Mesendoderm (in vitro differentiated cells): Measurements from ENCODE around the gene LHX6. TPM values are rescaled to one million over a fixed set of nuclear protein-coding genes. Genes with fewer than 3 reads are reported as not detected.

Experiments used
- DNase-seq: peaks from one replicate; pipeline ENCODE4 v3.0.0; 2013
- H2AK5ac ChIP-seq: 2 replicates; pipeline ENCODE4 v1.6.1; 2013; ENCODE audit warnings: low read length, inconsistent platforms
- H2BK120ac ChIP-seq: 2 replicates; pipeline ENCODE4 v1.6.1; 2013; ENCODE audit warnings: low read depth, mild to moderate bottlenecking, low read length, moderate library complexity, mixed read lengths
- H2BK15ac ChIP-seq: replicated peaks from 2 replicates; pipeline ENCODE4 v1.6.1; 2013; ENCODE audit warnings: low read depth, mild to moderate bottlenecking, moderate library complexity
- H2BK5ac ChIP-seq: 2 replicates; pipeline ENCODE4 v1.6.1; 2013; ENCODE audit warnings: low read length, inconsistent platforms
- H3K18ac ChIP-seq: 2 replicates; pipeline ENCODE4 v1.6.1; 2013; ENCODE audit warnings: mild to moderate bottlenecking, low read length, mixed read lengths
- H3K23ac ChIP-seq: one replicate; pipeline ENCODE4 v1.6.1; 2013; ENCODE audit warnings: low read length
- H3K27ac ChIP-seq: 2 replicates; pipeline ENCODE4 v1.5.1; 2013; ENCODE audit warnings: low read depth, mild to moderate bottlenecking, inconsistent platforms, low read length, moderate library complexity
- H3K27me3 ChIP-seq: 2 replicates; pipeline ENCODE4 v1.6.1; 2013; ENCODE audit warnings: low read length, control low read depth, mild to moderate bottlenecking, inconsistent platforms; ENCODE audit not compliant: insufficient read depth, poor library complexity
- H3K36me3 ChIP-seq: 2 replicates; pipeline ENCODE4 v1.6.1; 2013; ENCODE audit warnings: low read length, inconsistent platforms; ENCODE audit not compliant: control insufficient read depth, insufficient read depth
- H3K4ac ChIP-seq: one replicate; pipeline ENCODE4 v1.6.1; 2013; ENCODE audit warnings: low read depth, mild to moderate bottlenecking, low read length, moderate library complexity
- H3K4me1 ChIP-seq: 2 replicates; pipeline ENCODE4 v1.6.1; 2013; ENCODE audit warnings: low read depth, low read length, inconsistent platforms; ENCODE audit not compliant: control insufficient read depth
- H3K4me2 ChIP-seq: 2 replicates; pipeline ENCODE4 v1.6.1; 2013; ENCODE audit warnings: low read length
- H3K4me3 ChIP-seq: 2 replicates; pipeline ENCODE4 v1.5.1; 2013; ENCODE audit warnings: mild to moderate bottlenecking, low read length
- H3K56ac ChIP-seq: one replicate; pipeline ENCODE4 v1.6.1; 2013; ENCODE audit warnings: low read length
- H3K79me1 ChIP-seq: 2 replicates; pipeline ENCODE4 v1.6.1; 2013; ENCODE audit warnings: low read length, inconsistent platforms
- H3K79me2 ChIP-seq: 2 replicates; pipeline ENCODE4 v1.6.1; 2013; ENCODE audit warnings: mild to moderate bottlenecking, low read length; ENCODE audit not compliant: control insufficient read depth, insufficient read depth
- H3K9ac ChIP-seq: 2 replicates; pipeline ENCODE4 v1.6.1; 2013; ENCODE audit warnings: low read length, inconsistent platforms
- H4K5ac ChIP-seq: one replicate; pipeline ENCODE4 v1.6.1; 2013; ENCODE audit warnings: low read length
- H4K8ac ChIP-seq: one replicate; pipeline ENCODE4 v1.6.1; 2013; ENCODE audit warnings: low read depth, mild to moderate bottlenecking, control low read depth, low read length, moderate library complexity
- WGBS: extraction: QIAGEN DNeasy Blood & Tissue Kit; methylation state at CpG from one replicate; pipeline ENCODE4 v1.1.7; 2013; ENCODE audit warnings: low lambda C conversion rate, missing lambda C conversion rate; ENCODE audit not compliant: insufficient coverage; ENCODE audit errors: extremely low coverage; 5-methylcytosine and 5-hydroxymethylcytosine counted together
- polyA plus RNA-seq, 2 experiments: library from polyadenylated mRNA; stranded (reverse); fragments of 200-250 nt; gene quantifications; one replicate each; pipeline ENCODE4 v1.2.3, GENCODE V29; 2013

LHX6 gene
- 0.55 TPM for polyA plus RNA-seq (2013, experiment 1 of 2)
- polyA plus RNA-seq (2013, experiment 2 of 2), result 0.88 TPM

GRCh38 chr9:122228568-122229484 lies at the start of gene LHX6:
TSS of gene LHX6 (minus strand) at chr9:122228957. CDS start at chr9:122228740, 217 bp downstream.
- H3K4me2 ChIP-seq, result peak within 1 kb of the TSS; percentile 29
- H3K4me3 ChIP-seq, result no peak within 1 kb of the TSS
- H3K18ac ChIP-seq, result no peak within 1 kb of the TSS
- no peak within 1 kb of the TSS for H2BK15ac ChIP-seq
- no peak within 1 kb of the TSS for H2BK120ac ChIP-seq
- H4K5ac ChIP-seq, result no peak within 1 kb of the TSS
- peak within 1 kb of the TSS; percentile 66 for H3K23ac ChIP-seq
- no CpG with 5 or more reads among the region's 70 CpGs for WGBS
- no peak within 1 kb of the TSS for H4K8ac ChIP-seq
- H3K79me2 ChIP-seq, result no peaks in the 10 kb centered on the region
- peak within 1 kb of the TSS; percentile 15 for H3K56ac ChIP-seq
- peaks cover 67% of the 10 kb centered on the region for H3K27me3 ChIP-seq
- no peaks in the 10 kb centered on the region for H3K4me1 ChIP-seq
- H3K79me1 ChIP-seq, result no peaks in the 10 kb centered on the region
- H3K27ac ChIP-seq, result no peak within 1 kb of the TSS
- H2BK5ac ChIP-seq, result no peak within 1 kb of the TSS
- H3K9ac ChIP-seq, result peak within 1 kb of the TSS; percentile 34
- H2AK5ac ChIP-seq, result no peak within 1 kb of the TSS
- no peak within 1 kb of the TSS for H3K4ac ChIP-seq
- peak; percentile 35 for DNase-seq
- H3K36me3 ChIP-seq, result no peaks in the 10 kb centered on the region

- DNase-seq, result no peak
- no peak overlapping the region for H3K9ac ChIP-seq
- H3K4me3 ChIP-seq, result no peak overlapping the region
- H3K18ac ChIP-seq, result no peak overlapping the region
- H2AK5ac ChIP-seq, result no peak overlapping the region
- H4K5ac ChIP-seq, result no peak overlapping the region
- H3K27me3 ChIP-seq, result no peaks in the 10 kb centered on the region
- WGBS, result 100% methylated on average over 1 of the region's 10 CpGs
- H4K8ac ChIP-seq, result no peak overlapping the region
- no peak overlapping the region for H3K4me2 ChIP-seq
- H2BK15ac ChIP-seq, result no peak overlapping the region
- H3K4me1 ChIP-seq, result no peaks in the 10 kb centered on the region
- no peak overlapping the region for H2BK5ac ChIP-seq
- no peak overlapping the region for H2BK120ac ChIP-seq
- no peak overlapping the region for H3K23ac ChIP-seq
- peaks cover 5% of the 10 kb centered on the region for H3K79me2 ChIP-seq
- no peak overlapping the region for H3K4ac ChIP-seq
- no peak overlapping the region for H3K56ac ChIP-seq
- H3K36me3 ChIP-seq, result peaks cover 1% of the 10 kb centered on the region
- no peaks in the 10 kb centered on the region for H3K79me1 ChIP-seq
- H3K27ac ChIP-seq, result no peak overlapping the region
Measured at GRCh38 chr9:122277285-122277897, 48.6 kb upstream of the LHX6 start.

DNA sequence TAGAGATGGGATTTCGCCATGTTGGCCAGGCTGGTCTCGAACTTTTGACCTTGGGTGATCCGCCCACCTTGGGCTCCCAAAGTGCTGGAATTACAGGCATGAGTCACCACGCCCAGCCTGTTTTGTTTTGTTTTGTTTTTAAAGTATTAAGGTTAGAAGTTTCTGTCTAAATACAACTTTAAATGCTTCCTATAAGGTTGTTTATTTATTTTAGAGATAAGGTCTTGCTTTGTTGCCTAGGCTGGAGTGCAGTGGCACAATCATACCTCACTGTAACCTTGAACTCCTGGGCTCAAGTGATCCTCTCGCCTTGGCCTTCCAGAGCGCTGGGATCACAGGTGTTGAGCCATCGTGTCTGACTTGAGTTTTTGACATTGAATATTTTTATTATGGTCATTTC lies 47.3 kb upstream of the LHX6 start:
- Histone ChIP-seq H2BK5ac (no peak overlapping the region), H3K4me1 (no peaks in the 10 kb centered on the region), H3K9ac (no peak overlapping the region), H3K27ac (no peak overlapping the region), H3K36me3 (peaks cover 3% of the 10 kb centered on the region), H4K8ac (no peak overlapping the region), H3K79me1 (no peaks in the 10 kb centered on the region), H3K27me3 (no peaks in the 10 kb centered on the region), H3K23ac (no peak overlapping the region), H3K56ac (no peak overlapping the region), H4K5ac (no peak overlapping the region), H3K4ac (no peak overlapping the region), H3K4me3 (no peak overlapping the region), H3K4me2 (no peak overlapping the region), H2AK5ac (no peak overlapping the region), H3K79me2 (peaks cover 5% of the 10 kb centered on the region), H2BK15ac (no peak overlapping the region), H2BK120ac (no peak overlapping the region), H3K18ac (no peak overlapping the region)
- no peak for DNase-seq
- WGBS, result no CpG with 5 or more reads among the region's 7 CpGs

- Histone ChIP-seq H3K27ac (no peak overlapping the region), H3K79me1 (no peaks in the 10 kb centered on the region), H3K36me3 (peaks cover 2% of the 10 kb centered on the region), H3K79me2 (peaks cover 5% of the 10 kb centered on the region), H3K4me2 (no peak overlapping the region), H2BK15ac (no peak overlapping the region), H3K18ac (no peak overlapping the region), H2AK5ac (no peak overlapping the region), H3K56ac (no peak overlapping the region), H2BK5ac (no peak overlapping the region), H2BK120ac (no peak overlapping the region), H3K9ac (no peak overlapping the region), H3K23ac (no peak overlapping the region), H3K27me3 (no peaks in the 10 kb centered on the region), H4K5ac (no peak overlapping the region), H4K8ac (no peak overlapping the region), H3K4me1 (no peaks in the 10 kb centered on the region), H3K4me3 (no peak overlapping the region), H3K4ac (no peak overlapping the region)
- WGBS, result no CpG with 5 or more reads among the region's 2 CpGs
- no peak for DNase-seq
Measured at GRCh38 chr9:122274055-122274454, 45.3 kb upstream of the LHX6 start.

- DNase-seq, result no peak
- Histone ChIP-seq H2BK120ac (no peak overlapping the region), H3K36me3 (peaks cover 2% of the 10 kb centered on the region), H3K56ac (no peak overlapping the region), H3K23ac (no peak overlapping the region), H4K8ac (no peak overlapping the region), H3K9ac (no peak overlapping the region), H3K27ac (no peak overlapping the region), H3K4me2 (no peak overlapping the region), H3K27me3 (no peaks in the 10 kb centered on the region), H3K79me2 (peaks cover 10% of the 10 kb centered on the region), H4K5ac (no peak overlapping the region), H3K79me1 (peaks cover 8% of the 10 kb centered on the region), H2BK5ac (no peak overlapping the region), H3K4ac (no peak overlapping the region), H3K4me1 (peaks cover 4% of the 10 kb centered on the region), H2BK15ac (no peak overlapping the region), H2AK5ac (no peak overlapping the region), H3K18ac (no peak overlapping the region), H3K4me3 (no peak overlapping the region)
- no CpG with 5 or more reads among the region's 6 CpGs for WGBS
Measured at GRCh38 chr9:122268041-122268814, 39.5 kb upstream of the LHX6 start.
